ENCODE data around the gene SLC3A2. TPM values are rescaled to one million over a fixed set of nuclear protein-coding genes. Genes with fewer than 3 reads are reported as not detected.

The SLC3A2 gene
- total and polyA plus RNA-seq, 5 donors from 2014 or later, result 158 to 277 (median 169) TPM

GRCh38 chr11:62880231-62880802 lies 379 bp upstream of the SLC3A2 start:
- Mint-ChIP-seq H3K27ac (peak overlapping the region; percentile 99 to 100 (median 100)), H3K9me3 (no peaks in the 10 kb centered on the region), H3K4me1 (peaks cover 11 to 64% (median 40%) of the 10 kb centered on the region in 4 donors), H3K4me3 (peak overlapping the region; percentile 97 to 100 (median 100)), H3K36me3 (peaks cover 32% of the 10 kb centered on the region), H3K27me3 (peaks cover 8% of the 10 kb centered on the region)
- H3K36me3 ChIP-seq (ENCODE audit: control insufficient read depth, insufficient read depth, low read length), result peaks cover 27% of the 10 kb centered on the region
- H3K9me3 ChIP-seq (ENCODE audit: control insufficient read depth in 2 of 2, low read length in 2 of 2), result no peaks in the 10 kb centered on the region
- H3K4me1 ChIP-seq (ENCODE audit: control insufficient read depth, insufficient read depth, low read length, poor library complexity, severe bottlenecking), result peaks cover 42% of the 10 kb centered on the region
- H3K27me3 ChIP-seq (ENCODE audit: control insufficient read depth, insufficient read depth, low read length), result no peaks in the 10 kb centered on the region
- peak overlapping the region; percentile 81 for H3K4me3 ChIP-seq (ENCODE audit: low read depth, low read length)
- peak overlapping the region; percentile 98 for H3K27ac ChIP-seq (ENCODE audit: insufficient read depth, low read length, poor library complexity, severe bottlenecking)
- DNase-seq (no peak), ATAC-seq (ENCODE audit: low read depth in 2 of 2) (no peak)

DNA sequence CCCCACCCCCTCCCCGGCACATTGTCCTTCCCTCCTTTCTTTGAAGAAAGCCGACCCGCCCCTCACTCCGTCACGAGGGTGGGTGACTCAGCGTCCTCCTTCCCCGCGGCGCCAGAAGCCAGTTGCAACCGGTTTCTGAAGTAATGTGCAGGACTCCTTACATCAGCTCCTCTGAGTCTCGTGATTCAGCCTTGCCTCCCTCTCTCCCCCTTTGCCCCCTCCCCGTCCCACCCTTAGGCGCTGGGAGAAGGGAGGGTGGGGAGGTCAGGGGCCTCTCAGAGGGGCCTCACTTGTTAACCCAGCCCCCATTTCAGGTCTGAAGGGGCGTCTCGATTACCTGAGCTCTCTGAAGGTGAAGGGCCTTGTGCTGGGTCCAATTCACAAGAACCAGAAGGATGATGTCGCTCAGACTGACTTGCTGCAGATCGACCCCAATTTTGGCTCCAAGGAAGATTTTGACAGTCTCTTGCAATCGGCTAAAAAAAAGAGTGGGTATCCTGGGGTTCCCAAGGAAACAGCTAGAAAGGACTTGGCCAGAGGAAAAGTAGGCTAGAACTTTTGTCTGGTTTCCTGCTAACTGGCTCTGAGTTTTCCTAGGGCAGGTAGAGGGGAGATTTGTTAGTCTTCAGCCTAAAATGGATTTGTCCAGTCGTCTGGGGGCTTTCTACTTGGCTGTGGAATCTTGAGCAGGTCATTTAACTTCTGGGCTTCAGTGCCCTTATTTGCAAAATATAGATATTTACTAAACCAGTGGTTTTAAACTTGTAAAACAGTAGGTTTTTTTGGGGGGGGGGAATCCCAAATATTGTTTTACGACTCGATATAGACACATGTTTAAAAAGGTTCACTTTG lies 1.1 kb downstream of the SLC3A2 start:
- peak; percentile 90 to 96 (median 93) for DNase-seq

GRCh38 chr11:62882431-62882749 lies 1.7 kb downstream of the SLC3A2 start:
- peaks cover 42% of the 10 kb centered on the region for H3K4me1 ChIP-seq (ENCODE audit: control insufficient read depth, insufficient read depth, low read length, poor library complexity, severe bottlenecking)
- Mint-ChIP-seq H3K4me3 (peak overlapping the region; percentile 97 to 100 (median 100)), H3K27me3 (peaks cover 8% of the 10 kb centered on the region), H3K36me3 (peaks cover 40% of the 10 kb centered on the region), H3K9me3 (no peaks in the 10 kb centered on the region), H3K4me1 (peaks cover 11 to 63% (median 45%) of the 10 kb centered on the region in 4 donors), H3K27ac (peak overlapping the region; percentile 99 to 100 (median 100))
- no peaks in the 10 kb centered on the region for H3K27me3 ChIP-seq (ENCODE audit: control insufficient read depth, insufficient read depth, low read length)
- peak overlapping the region; percentile 98 for H3K27ac ChIP-seq (ENCODE audit: insufficient read depth, low read length, poor library complexity, severe bottlenecking)
- H3K36me3 ChIP-seq (ENCODE audit: control insufficient read depth, insufficient read depth, low read length), result peaks cover 48% of the 10 kb centered on the region
- DNase-seq (peak in 1 of 3 donors; percentile 30), ATAC-seq (ENCODE audit: low read depth in 2 of 2) (no peak)
- no peaks in the 10 kb centered on the region for H3K9me3 ChIP-seq (ENCODE audit: control insufficient read depth in 2 of 2, low read length in 2 of 2)
- H3K4me3 ChIP-seq (ENCODE audit: low read depth, low read length), result peak overlapping the region; percentile 96

More for the DNA sequence above, 1.1 kb downstream of the SLC3A2 start:
- Histone ChIP-seq H3K9me3 (ENCODE audit: control insufficient read depth in 2 of 2, low read length in 2 of 2) (no peaks in the 10 kb centered on the region), H3K36me3 (ENCODE audit: control insufficient read depth, insufficient read depth, low read length) (peaks cover 42% of the 10 kb centered on the region), H3K27ac (ENCODE audit: insufficient read depth, low read length, poor library complexity, severe bottlenecking) (peak overlapping the region; percentile 98), H3K4me1 (ENCODE audit: control insufficient read depth, insufficient read depth, low read length, poor library complexity, severe bottlenecking) (peaks cover 42% of the 10 kb centered on the region), H3K4me3 (ENCODE audit: low read depth, low read length) (peak overlapping the region; percentile 96), H3K27me3 (ENCODE audit: control insufficient read depth, insufficient read depth, low read length) (no peaks in the 10 kb centered on the region)
- Mint-ChIP-seq H3K9me3 (no peaks in the 10 kb centered on the region), H3K27me3 (peaks cover 8% of the 10 kb centered on the region), H3K36me3 (peaks cover 37% of the 10 kb centered on the region), H3K4me3 (peak overlapping the region; percentile 97 to 100 (median 100)), H3K4me1 (peaks cover 11 to 61% (median 43%) of the 10 kb centered on the region in 4 donors), H3K27ac (peak overlapping the region; percentile 99 to 100 (median 100))
- ATAC-seq (ENCODE audit: low read depth in 2 of 2), result peak; percentile 74 to 77

DNA sequence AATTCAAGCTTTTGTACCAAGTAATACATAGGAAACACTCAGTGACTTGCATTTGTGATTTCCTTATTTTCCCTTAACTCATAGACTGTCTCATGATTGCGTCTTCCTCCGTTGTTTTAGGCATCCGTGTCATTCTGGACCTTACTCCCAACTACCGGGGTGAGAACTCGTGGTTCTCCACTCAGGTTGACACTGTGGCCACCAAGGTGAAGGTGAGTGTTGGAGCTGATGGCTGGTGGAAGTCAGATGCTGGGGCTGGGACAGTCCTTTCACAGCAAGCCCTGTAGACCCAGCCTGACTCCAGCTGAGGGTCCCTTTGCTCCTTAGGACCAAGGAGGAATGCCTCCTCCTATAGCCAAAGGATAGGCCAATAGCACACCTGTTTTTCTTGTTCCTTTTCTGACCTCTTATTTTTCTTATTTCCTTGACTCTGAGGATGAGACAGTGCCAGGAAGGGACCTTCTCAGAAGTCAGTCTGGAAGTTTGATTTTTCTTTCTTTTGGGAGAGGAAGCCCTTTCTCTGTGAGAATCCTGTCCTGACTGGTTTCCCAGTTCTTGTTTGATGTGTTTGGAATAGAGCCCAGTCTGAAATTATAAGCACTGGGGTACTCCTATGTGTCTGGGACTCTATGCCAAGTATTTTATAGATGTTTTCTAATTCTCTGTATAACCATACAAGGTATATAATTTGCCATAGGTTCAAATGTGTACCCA lies 2.2 kb downstream of the SLC3A2 start:
- Mint-ChIP-seq H3K27ac (peak overlapping the region; percentile 99 to 100 (median 100)), H3K4me3 (peak overlapping the region; percentile 97 to 100 (median 100)), H3K4me1 (peaks cover 11 to 59% (median 43%) of the 10 kb centered on the region in 4 donors), H3K9me3 (peaks cover 0 to 1% (median 0%) of the 10 kb centered on the region in 7 donors), H3K27me3 (peaks cover 8% of the 10 kb centered on the region), H3K36me3 (peaks cover 40% of the 10 kb centered on the region)
- H3K27ac ChIP-seq (ENCODE audit: insufficient read depth, low read length, poor library complexity, severe bottlenecking), result peak overlapping the region; percentile 98
- ATAC-seq (ENCODE audit: low read depth in 2 of 2) (no peak), DNase-seq (no peak)
- H3K4me3 ChIP-seq (ENCODE audit: low read depth, low read length), result peak overlapping the region; percentile 96
- no peaks in the 10 kb centered on the region for H3K27me3 ChIP-seq (ENCODE audit: control insufficient read depth, insufficient read depth, low read length)
- H3K36me3 ChIP-seq (ENCODE audit: control insufficient read depth, insufficient read depth, low read length), result peaks cover 53% of the 10 kb centered on the region
- H3K9me3 ChIP-seq (ENCODE audit: control insufficient read depth in 2 of 2, low read length in 2 of 2), result no peaks in the 10 kb centered on the region
- H3K4me1 ChIP-seq (ENCODE audit: control insufficient read depth, insufficient read depth, low read length, poor library complexity, severe bottlenecking), result peaks cover 42% of the 10 kb centered on the region

GRCh38 chr11:62883673-62884072 lies 3.0 kb downstream of the SLC3A2 start:
- Histone ChIP-seq H3K27me3 (ENCODE audit: control insufficient read depth, insufficient read depth, low read length) (no peaks in the 10 kb centered on the region), H3K27ac (ENCODE audit: insufficient read depth, low read length, poor library complexity, severe bottlenecking) (peak overlapping the region; percentile 98), H3K36me3 (ENCODE audit: control insufficient read depth, insufficient read depth, low read length) (peaks cover 60% of the 10 kb centered on the region), H3K9me3 (ENCODE audit: control insufficient read depth in 2 of 2, low read length in 2 of 2) (no peaks in the 10 kb centered on the region), H3K4me1 (ENCODE audit: control insufficient read depth, insufficient read depth, low read length, poor library complexity, severe bottlenecking) (peaks cover 42% of the 10 kb centered on the region), H3K4me3 (ENCODE audit: low read depth, low read length) (peak overlapping the region; percentile 96)
- Mint-ChIP-seq H3K27me3 (peaks cover 8% of the 10 kb centered on the region), H3K27ac (peak overlapping the region; percentile 58 to 91 (median 76)), H3K4me1 (peaks cover 11 to 60% (median 43%) of the 10 kb centered on the region in 4 donors), H3K4me3 (peak overlapping the region in 3 of 4 donors; percentile 75 to 100 (median 97)), H3K36me3 (peaks cover 43% of the 10 kb centered on the region), H3K9me3 (peaks cover 0 to 1% (median 0%) of the 10 kb centered on the region in 7 donors)
- DNase-seq, result no peak
- ATAC-seq (ENCODE audit: low read depth in 2 of 2), result no peak

GRCh38 chr11:62885137-62885750 lies 4.5 kb downstream of the SLC3A2 start:
- H3K4me1 ChIP-seq (ENCODE audit: control insufficient read depth, insufficient read depth, low read length, poor library complexity, severe bottlenecking), result peaks cover 33% of the 10 kb centered on the region
- H3K27me3 ChIP-seq (ENCODE audit: control insufficient read depth, insufficient read depth, low read length), result no peaks in the 10 kb centered on the region
- no peak for ATAC-seq (ENCODE audit: low read depth in 2 of 2)
- Mint-ChIP-seq H3K4me3 (peak overlapping the region in 2 of 4 donors; percentile 46 to 86), H3K9me3 (peaks cover 0 to 1% (median 0%) of the 10 kb centered on the region in 7 donors), H3K27ac (peak overlapping the region in 1 of 3 donors; percentile 88), H3K36me3 (peaks cover 55% of the 10 kb centered on the region), H3K4me1 (peaks cover 11 to 57% (median 40%) of the 10 kb centered on the region in 4 donors), H3K27me3 (peaks cover 7% of the 10 kb centered on the region)
- H3K4me3 ChIP-seq (ENCODE audit: low read depth, low read length), result no peak overlapping the region
- no peak overlapping the region for H3K27ac ChIP-seq (ENCODE audit: insufficient read depth, low read length, poor library complexity, severe bottlenecking)
- H3K9me3 ChIP-seq (ENCODE audit: control insufficient read depth in 2 of 2, low read length in 2 of 2), result no peaks in the 10 kb centered on the region
- DNase-seq, result no peak
- H3K36me3 ChIP-seq (ENCODE audit: control insufficient read depth, insufficient read depth, low read length), result peaks cover 71% of the 10 kb centered on the region

DNA sequence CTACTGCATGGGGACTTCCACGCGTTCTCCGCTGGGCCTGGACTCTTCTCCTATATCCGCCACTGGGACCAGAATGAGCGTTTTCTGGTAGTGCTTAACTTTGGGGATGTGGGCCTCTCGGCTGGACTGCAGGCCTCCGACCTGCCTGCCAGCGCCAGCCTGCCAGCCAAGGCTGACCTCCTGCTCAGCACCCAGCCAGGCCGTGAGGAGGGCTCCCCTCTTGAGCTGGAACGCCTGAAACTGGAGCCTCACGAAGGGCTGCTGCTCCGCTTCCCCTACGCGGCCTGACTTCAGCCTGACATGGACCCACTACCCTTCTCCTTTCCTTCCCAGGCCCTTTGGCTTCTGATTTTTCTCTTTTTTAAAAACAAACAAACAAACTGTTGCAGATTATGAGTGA lies 7.7 kb downstream of the SLC3A2 start:
- Mint-ChIP-seq H3K4me3 (no peak overlapping the region), H3K27me3 (no peaks in the 10 kb centered on the region), H3K27ac (no peak overlapping the region), H3K4me1 (peaks cover 2 to 30% (median 21%) of the 10 kb centered on the region in 4 donors), H3K9me3 (peaks cover 0 to 1% (median 0%) of the 10 kb centered on the region in 7 donors), H3K36me3 (peaks cover 38% of the 10 kb centered on the region)
- no peaks in the 10 kb centered on the region for H3K27me3 ChIP-seq (ENCODE audit: control insufficient read depth, insufficient read depth, low read length)
- H3K9me3 ChIP-seq (ENCODE audit: control insufficient read depth in 2 of 2, low read length in 2 of 2), result no peaks in the 10 kb centered on the region
- no peak overlapping the region for H3K27ac ChIP-seq (ENCODE audit: insufficient read depth, low read length, poor library complexity, severe bottlenecking)
- H3K4me1 ChIP-seq (ENCODE audit: control insufficient read depth, insufficient read depth, low read length, poor library complexity, severe bottlenecking), result peaks cover 9% of the 10 kb centered on the region
- ATAC-seq (ENCODE audit: low read depth in 2 of 2) (no peak), DNase-seq (no peak)
- H3K4me3 ChIP-seq (ENCODE audit: low read depth, low read length), result no peak overlapping the region
- H3K36me3 ChIP-seq (ENCODE audit: control insufficient read depth, insufficient read depth, low read length), result peaks cover 63% of the 10 kb centered on the region

Data from CD4-positive, CD25-positive, alpha-beta regulatory T cell (primary cell).